ENCODE data around the gene ZNF236. TPM values are rescaled to one million over a fixed set of nuclear protein-coding genes. Genes with fewer than 3 reads are reported as not detected.

ZNF236 gene
- total and polyA plus RNA-seq, 10 of the 15 experiments (the other 5 are each of a cell fraction or from before 2014, with no cell fraction given): 1.0 to 14.4 (median 5.9) TPM

DNA sequence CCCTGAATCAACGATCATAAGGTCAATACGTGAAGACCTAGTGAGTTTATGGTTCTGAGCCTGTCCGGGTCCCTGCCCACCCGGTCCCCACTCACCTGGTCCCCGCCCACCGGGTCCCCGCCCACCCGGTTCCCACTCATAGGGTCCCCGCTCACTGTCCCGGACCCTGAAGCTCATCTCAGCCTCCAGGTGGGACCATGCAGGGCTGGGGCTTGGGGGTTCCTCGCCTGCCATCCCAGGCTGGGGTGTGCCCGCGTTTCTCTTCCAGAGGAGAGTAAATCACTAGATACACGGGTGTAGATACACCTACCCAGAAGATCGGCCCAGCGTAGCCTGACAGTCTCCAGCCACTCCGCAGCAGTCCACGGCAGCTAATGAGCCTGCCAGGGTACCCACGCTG, 178.7 kb downstream of the ZNF236 start (continued):
- TF ChIP-seq, protein P1, sequence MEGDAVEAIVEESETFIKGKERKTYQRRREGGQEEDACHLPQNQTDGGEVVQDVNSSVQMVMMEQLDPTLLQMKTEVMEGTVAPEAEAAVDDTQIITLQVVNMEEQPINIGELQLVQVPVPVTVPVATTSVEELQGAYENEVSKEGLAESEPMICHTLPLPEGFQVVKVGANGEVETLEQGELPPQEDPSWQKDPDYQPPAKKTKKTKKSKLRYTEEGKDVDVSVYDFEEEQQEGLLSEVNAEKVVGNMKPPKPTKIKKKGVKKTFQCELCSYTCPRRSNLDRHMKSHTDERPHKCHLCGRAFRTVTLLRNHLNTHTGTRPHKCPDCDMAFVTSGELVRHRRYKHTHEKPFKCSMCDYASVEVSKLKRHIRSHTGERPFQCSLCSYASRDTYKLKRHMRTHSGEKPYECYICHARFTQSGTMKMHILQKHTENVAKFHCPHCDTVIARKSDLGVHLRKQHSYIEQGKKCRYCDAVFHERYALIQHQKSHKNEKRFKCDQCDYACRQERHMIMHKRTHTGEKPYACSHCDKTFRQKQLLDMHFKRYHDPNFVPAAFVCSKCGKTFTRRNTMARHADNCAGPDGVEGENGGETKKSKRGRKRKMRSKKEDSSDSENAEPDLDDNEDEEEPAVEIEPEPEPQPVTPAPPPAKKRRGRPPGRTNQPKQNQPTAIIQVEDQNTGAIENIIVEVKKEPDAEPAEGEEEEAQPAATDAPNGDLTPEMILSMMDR (IDR thresholded peaks at IDR 0.05 in 2 of 3, conservative IDR thresholded peaks at IDR 0.05 in 1 of 3; ENCODE audit: control insufficient read depth in 2 of 3, extremely low read depth in 1 of 3, insufficient read depth in 1 of 3, low read depth in 3 of 3, low read length in 3 of 3): no peak
- TF ChIP-seq ZNF622 (IDR thresholded peaks at IDR 0.05) (no peak), CEBPZ (IDR thresholded peaks at IDR 0.05; ENCODE audit: low read depth, low read length) (no peak), RUNX3 (IDR thresholded peaks at IDR 0.05; ENCODE audit: low read length) (no peak), PKNOX1 (IDR thresholded peaks at IDR 0.05) (no peak), ETV6 (conservative IDR thresholded peaks at IDR 0.05 in 1 of 2, IDR thresholded peaks at IDR 0.05 in 1 of 2; ENCODE audit: borderline replicate concordance in 1 of 2, low read depth in 1 of 2) (no peak)
